HG03066 (cell line): ENCODE data around the gene PRKG1.

Experiments
- ATAC-seq: cut with Tn5 transposase; IDR thresholded peaks from one replicate; pipeline ENCODE4 v1.9.1; 2021; ENCODE audit warnings: low read depth; ENCODE audit not compliant: unreplicated experiment

The PRKG1 gene

DNA sequence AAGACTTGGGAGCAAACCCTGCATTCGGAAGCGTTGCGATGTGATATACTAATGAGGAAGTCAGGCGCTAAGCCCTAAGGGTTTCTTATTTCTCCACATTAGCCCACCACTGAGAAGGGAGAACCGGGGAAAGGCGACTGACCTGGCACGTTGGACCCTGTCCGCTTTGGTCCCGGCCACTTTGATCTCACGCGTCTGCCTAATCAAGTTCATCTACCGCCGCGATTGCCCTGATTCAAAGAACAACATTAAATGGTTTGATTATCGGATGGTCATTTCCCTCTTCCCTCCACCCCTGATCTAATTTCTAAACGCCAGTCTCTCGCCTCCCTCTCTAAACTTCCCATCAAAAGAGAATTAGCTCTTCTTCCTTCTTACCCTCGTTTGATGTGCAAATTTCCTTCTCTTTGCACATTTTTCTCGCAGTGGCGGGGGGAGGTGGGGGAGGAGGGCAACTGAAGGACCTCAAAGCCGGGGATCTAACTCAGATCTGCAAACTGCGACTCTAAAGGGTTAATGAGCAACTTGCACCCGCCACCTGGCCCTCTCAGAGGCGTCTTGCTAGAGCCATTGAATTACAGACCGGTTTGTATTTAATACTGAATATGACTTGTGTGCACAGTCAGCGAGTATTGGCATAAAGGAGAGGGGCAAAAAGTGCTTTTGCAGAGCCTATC is 1239.1 kb downstream of the PRKG1 start:
- ATAC-seq = peak; percentile 27

GRCh38 chr10:52313933-52314821 is 1239.9 kb downstream of the PRKG1 start, which contains the start of gene DKK1:
Gene DKK1, plus strand, starts transcription at chr10:52314281. Its CDS starts 154 bp downstream, at chr10:52314435.
- ATAC-seq = peak; percentile 49

GRCh38 chr10:52314822-52315552 is 1240.7 kb downstream of the PRKG1 start:
- no peak for ATAC-seq

DNA sequence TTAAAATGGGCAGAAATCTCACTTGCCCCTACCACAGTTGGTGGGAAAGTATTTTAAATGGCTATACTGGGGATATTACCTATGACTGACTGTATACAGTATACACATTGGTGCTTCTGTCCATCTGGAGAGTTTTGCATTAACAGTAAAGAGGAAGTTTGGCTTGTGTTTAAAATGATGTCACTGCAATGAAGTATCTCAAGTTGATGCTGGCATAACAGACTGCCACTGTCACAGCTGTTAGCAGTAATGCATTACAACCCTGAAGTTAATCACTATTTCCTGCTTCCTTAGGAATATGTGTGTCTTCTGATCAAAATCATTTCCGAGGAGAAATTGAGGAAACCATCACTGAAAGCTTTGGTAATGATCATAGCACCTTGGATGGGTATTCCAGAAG is 1241.7 kb downstream of the PRKG1 start:
- ATAC-seq = no peak

GRCh38 chr10:52316500-52316899 is 1242.2 kb downstream of the PRKG1 start:
- no peak for ATAC-seq

- ATAC-seq = no peak
Observed at GRCh38 chr10:52318136-52318701, 1243.9 kb downstream of the PRKG1 start.

DNA sequence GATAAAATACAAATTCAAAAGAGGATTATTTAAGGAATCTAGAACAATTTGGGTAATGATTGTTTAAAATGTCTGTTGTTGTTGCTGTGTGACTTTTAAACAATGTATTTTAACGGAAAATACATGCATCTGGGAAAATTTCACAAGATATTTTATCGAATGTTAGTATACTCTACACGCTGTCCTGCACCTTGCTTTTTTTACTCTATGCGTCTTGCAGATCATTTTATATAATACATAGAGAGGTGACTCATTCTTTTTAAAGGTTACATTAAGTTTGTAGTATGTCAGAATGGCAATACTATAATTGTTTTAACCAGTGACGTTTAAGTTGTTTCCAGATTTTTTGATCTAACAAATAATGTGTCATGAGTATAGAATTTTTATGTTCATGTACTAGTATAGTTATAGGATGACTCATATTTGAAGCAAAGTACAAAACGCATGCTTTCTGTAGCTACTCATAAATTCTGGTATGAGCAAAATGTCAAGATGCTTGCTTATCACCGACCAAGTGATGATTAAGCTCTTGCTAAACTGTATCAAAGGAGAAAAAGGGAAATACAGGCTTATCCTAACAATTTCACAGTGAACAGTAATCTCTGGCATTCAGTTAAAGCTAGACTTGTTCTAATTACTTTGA is 1244.7 kb downstream of the PRKG1 start:
- no peak for ATAC-seq

DNA sequence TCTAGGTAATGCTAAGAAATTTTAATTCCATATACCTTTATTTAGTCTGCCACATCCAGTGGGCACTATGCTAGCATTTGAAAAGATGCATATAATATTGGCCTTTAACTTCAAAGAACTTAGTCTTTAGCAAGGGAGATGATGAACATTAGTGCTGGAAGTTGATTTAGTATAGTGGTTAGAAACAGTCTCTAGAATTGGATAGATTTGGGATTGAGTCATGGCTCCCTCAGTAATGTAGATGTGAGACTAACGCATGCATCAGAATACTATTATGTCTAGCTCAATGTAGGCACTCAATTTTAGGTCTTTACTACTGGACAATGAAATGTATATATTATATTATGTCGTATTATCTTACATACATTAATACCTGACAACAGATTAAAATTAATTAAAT is 1245.6 kb downstream of the PRKG1 start:
- no peak for ATAC-seq

DNA sequence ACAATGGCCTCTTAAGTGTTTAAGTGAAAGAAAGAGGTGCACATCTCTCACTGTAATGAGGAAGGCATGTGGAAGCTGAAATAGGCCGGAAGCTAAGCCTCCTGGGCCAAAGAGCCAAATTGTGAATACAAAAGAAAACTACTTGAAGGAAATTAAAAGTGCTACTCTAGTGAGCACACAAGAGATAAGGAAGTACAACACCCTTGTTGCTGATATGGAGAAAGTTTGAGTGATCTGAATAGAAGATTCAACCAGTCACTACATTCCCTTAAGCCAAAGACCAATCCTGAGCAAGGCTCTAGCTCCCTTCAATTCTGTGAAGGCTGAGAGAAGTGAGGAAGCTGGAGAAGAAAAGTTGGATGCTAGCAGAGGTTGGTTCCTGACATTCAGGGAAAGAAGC is 1248.0 kb downstream of the PRKG1 start:
- ATAC-seq = no peak

DNA sequence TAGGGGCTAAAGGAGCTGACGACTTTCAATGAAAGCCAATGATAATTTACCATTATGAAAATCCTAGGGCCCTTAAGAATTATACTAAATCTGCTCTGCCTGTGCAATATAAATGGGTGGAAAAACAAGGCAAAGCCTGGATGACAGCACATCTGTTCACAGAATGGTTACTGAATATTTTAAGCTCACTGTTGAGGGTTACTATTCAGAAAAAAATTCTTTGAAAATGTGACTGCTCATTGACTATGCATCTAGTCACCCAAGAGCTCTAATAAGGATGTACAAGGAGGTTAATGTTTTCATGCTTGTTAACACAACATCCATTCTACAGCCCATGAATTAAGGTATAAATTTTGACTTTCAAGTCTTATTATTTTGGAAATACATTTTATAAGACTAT is 1248.6 kb downstream of the PRKG1 start:
- ATAC-seq = no peak

GRCh38 chr10:52326382-52326781 is 1252.1 kb downstream of the PRKG1 start:
- ATAC-seq = no peak

DNA sequence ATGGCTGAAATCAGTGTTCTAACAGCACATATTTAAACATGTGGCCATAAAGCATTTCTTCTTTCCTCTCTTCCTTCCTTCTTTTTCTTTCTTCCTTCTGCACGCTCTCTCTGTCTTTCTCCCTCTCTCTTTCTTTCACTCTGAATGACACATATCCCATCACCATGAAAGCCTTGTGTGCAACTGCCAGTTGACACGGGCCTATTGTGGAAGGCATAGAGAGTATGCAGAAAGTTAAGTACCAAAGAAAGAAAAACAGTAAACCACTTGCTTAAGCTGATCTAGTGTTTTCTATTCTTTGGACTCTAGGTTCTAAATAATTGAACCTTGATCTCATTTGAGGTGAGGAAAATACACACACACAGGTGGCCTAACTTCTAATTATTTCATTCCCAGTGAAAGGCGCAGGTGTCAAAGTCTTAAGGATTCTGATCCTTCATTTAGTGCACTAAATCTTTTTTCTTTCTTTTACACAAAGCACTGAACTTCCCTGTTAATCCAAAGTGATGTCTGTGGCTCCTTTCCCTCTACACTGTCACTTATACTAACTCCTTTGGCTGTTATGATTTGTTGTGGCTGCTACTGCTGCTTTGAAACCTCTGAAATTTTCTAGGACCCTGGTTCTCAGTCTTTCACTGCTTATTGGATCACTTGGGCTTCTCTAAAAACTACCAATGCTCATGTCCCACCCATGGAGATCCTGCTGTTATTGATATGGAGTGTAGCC is 1257.5 kb downstream of the PRKG1 start:
- no peak for ATAC-seq

GRCh38 chr10:52332815-52333214 is 1258.5 kb downstream of the PRKG1 start:
- ATAC-seq = no peak

- ATAC-seq = no peak
Observed at GRCh38 chr10:52334595-52334994, 1260.3 kb downstream of the PRKG1 start.

- ATAC-seq = no peak
Observed at GRCh38 chr10:52335665-52336064, 1261.4 kb downstream of the PRKG1 start.

GRCh38 chr10:52337225-52337624 is 1262.9 kb downstream of the PRKG1 start:
- no peak for ATAC-seq

DNA sequence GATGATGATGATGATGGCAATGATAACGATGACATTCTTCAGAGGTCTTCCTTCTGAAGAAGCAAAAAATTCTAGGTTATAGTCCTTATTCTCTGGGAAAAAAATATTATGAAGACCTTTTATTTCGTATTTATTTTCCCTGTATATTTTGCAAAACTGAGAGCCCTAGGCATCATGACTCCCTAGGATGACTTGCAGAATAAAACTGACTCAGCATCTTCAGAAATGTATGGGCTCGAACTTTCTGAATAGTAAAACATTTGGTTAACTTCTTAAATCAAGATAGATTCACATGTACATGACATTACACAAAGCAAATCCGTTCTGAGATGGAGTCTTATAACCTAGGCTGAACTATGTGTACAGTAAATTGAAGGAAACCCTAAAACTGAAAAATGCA is 1269.2 kb downstream of the PRKG1 start:
- no peak for ATAC-seq

DNA sequence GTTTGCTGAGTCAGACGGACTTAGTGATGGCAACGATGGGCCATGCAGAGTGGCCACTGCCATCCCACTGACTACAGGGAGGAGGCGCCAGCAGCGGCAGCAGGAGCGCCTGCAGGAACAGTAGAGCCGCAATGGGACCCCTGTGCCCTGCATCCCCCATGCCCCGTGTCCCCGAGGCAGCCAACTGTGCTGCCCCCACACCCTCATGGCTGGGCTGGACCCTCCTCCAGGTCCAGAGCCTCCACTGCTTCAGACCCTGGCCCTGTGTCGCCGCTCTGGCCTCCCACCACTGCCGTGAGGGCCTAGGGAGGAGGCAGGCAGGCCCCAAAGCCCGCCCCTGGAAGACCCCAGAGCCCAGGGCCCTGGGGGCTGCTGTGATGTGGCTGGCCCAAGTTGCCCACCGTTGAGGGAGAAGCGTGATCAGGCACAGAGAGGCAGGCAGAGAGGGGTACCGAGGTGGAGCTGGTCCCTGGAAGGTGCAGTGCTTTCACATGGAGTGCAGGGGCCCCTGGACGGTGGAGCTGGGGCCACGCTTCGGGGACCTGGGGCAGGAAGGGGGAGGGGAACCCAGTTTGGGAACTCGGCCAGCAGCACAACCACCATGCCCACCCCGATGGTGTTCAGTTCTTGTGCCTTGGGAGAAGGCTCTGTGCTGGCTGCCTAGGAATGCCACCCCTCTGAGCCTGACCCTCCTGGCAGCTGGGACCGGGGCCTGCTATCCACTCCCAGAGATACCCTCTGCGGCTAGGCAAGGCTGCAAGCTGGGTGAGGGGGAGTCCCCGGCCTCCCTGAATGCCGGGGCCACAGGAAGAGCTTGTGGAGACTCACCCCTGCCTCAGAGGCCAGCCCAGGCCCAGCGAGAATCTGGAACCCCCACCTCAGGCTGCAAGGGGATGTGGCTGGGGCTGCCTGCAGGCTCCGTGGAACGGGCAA is 1272.4 kb downstream of the PRKG1 start:
- ATAC-seq = no peak

GRCh38 chr10:52347327-52347667 is 1273.0 kb downstream of the PRKG1 start:
- ATAC-seq = no peak
